Kidney (tissue), 14 donors: Measurements from ENCODE around the gene CRNN. TPM values are rescaled to one million over a fixed set of nuclear protein-coding genes. Genes with fewer than 3 reads are reported as not detected.

Experiments used
- DNase-seq, 5 donors: peaks; one replicate each; pipeline ENCODE4 v3.0.0-alpha.2; 2013 to 2020
- FAIRE-seq: peaks from 2 replicates; lab custom pipeline; 2012; peaks lifted over from hg19 to GRCh38; lab: Jason Lieb, UNC
- H3K27ac ChIP-seq, 2 donors: one replicate each; pipeline ENCODE4 v1.7.0; 2013; ENCODE audit warnings: low read depth in 2 of 2, low read length in 2 of 2, inconsistent platforms in 1 of 2
- H3K27me3 ChIP-seq: one replicate; pipeline ENCODE4 v1.7.1; 2013; ENCODE audit warnings: low read length, inconsistent platforms; ENCODE audit not compliant: control insufficient read depth, insufficient read depth
- H3K36me3 ChIP-seq, 3 donors: one replicate each; pipeline versions ENCODE4 v1.7.0 to v1.7.1; 2013; ENCODE audit warnings: low read length in 3 of 3, control low read depth in 1 of 3, inconsistent platforms in 1 of 3; ENCODE audit not compliant: insufficient read depth in 3 of 3, control insufficient read depth in 2 of 3
- H3K4me1 ChIP-seq, 3 donors: one replicate each; pipeline versions ENCODE4 v1.7.0 to v1.7.1; 2013; ENCODE audit warnings: low read length in 3 of 3, inconsistent platforms in 1 of 3, low read depth in 1 of 3; ENCODE audit not compliant: control insufficient read depth in 2 of 3, insufficient read depth in 2 of 3
- H3K4me3 ChIP-seq, 3 donors: one replicate each; pipeline versions ENCODE4 v1.7.0 to v1.8.1; 2013; ENCODE audit warnings: low read length in 3 of 3, control low read depth in 1 of 3, inconsistent platforms in 1 of 3
- H3K9ac ChIP-seq, 3 donors: one replicate each; pipeline versions ENCODE4 v1.7.0 to v1.7.1; 2013; ENCODE audit warnings: low read length in 3 of 3, control low read depth in 1 of 3, inconsistent platforms in 1 of 3
- H3K9me3 ChIP-seq, 3 donors: one replicate each; pipeline versions ENCODE4 v1.7.0 to v1.7.1; 2013; ENCODE audit warnings: low read length in 3 of 3, control low read depth in 1 of 3, inconsistent platforms in 1 of 3; ENCODE audit not compliant: control insufficient read depth in 2 of 3, insufficient read depth in 1 of 3
- CTCF ChIP-seq: IDR thresholded peaks from 3 replicates; pipeline ENCODE4 v1.5.1; 2012; ENCODE audit warnings: mild to moderate bottlenecking, moderate library complexity, borderline replicate concordance; ENCODE audit not compliant: insufficient read depth; ENCODE audit errors: extremely low read depth
- intact Hi-C: fragments of 100-400 bp; cut with DNase I; formaldehyde crosslinking; loops from one replicate; pipeline ENCODE4 v1.11.1; 2022
- polyA plus RNA-seq: library from polyadenylated mRNA; stranded (reverse); fragments of 350-450 nt; fragmentation: Illumina TruSeq; extraction: RNeasy Lipid Tissue Mini Kit (QIAGEN cat#74804); gene quantifications from one replicate; pipeline ENCODE4 v1.2.3, GENCODE V29; 2014; ENCODE audit warnings: low read depth, low replicate concordance; ENCODE audit not compliant: insufficient read depth
- total RNA-seq: library from RNA; stranded (reverse); fragmentation: NEBNext Ultra II Directional; extraction: Animal tissue kit (Norgen Biotek cat#: 25700); gene quantifications from one replicate; pipeline ENCODE4 v1.2.1, GENCODE V29; 2021
- donor health status: control.
- donor health status: control.
- donor health status: control.
- donor health status: control.
- donor health status: control.
- donor health status: DM: yes; HTN: yes; CAD: no.
- donor health status: Normal renal cell carcinoma (clear cell type).

The CRNN gene
- total and polyA plus RNA-seq, 2 donors from 2014 or later, result not detected

- Histone ChIP-seq H3K36me3 (no peaks in the 10 kb centered on the region), H3K4me3 (no peak overlapping the region), H3K27me3 (no peaks in the 10 kb centered on the region), H3K9ac (no peak overlapping the region), H3K9me3 (no peaks in the 10 kb centered on the region), H3K27ac (no peak overlapping the region), H3K4me1 (no peaks in the 10 kb centered on the region)
- intact Hi-C loops, result no loop called here
- no peak for FAIRE-seq
- no peak for TF ChIP-seq CTCF
- DNase-seq, result no peak
These were observed 43.5 kb upstream of the CRNN start for GRCh38 chr1:152457561-152457960.

- no peak for TF ChIP-seq CTCF
- Histone ChIP-seq H3K9me3 (no peaks in the 10 kb centered on the region), H3K27me3 (no peaks in the 10 kb centered on the region), H3K4me3 (no peak overlapping the region), H3K4me1 (no peaks in the 10 kb centered on the region), H3K9ac (no peak overlapping the region), H3K36me3 (no peaks in the 10 kb centered on the region), H3K27ac (no peak overlapping the region)
- DNase-seq, result no peak
- no peak for FAIRE-seq
- intact Hi-C loops, result no loop called here
These were observed 43.0 kb upstream of the CRNN start for GRCh38 chr1:152457071-152457470.

- DNase-seq (no peak), FAIRE-seq (no peak)
- H3K27me3 ChIP-seq, result no peaks in the 10 kb centered on the region
- H3K4me3 ChIP-seq, result no peak overlapping the region
- H3K4me1 ChIP-seq, result no peaks in the 10 kb centered on the region
- intact Hi-C loops, result no loop called here
- no peak overlapping the region for H3K9ac ChIP-seq
- no peak overlapping the region for H3K27ac ChIP-seq
- no peaks in the 10 kb centered on the region for H3K9me3 ChIP-seq
- no peaks in the 10 kb centered on the region for H3K36me3 ChIP-seq
- TF ChIP-seq CTCF, result peak; percentile 26
These were observed 37.2 kb upstream of the CRNN start for GRCh38 chr1:152451254-152451653.

GRCh38 chr1:152449661-152450060, 35.6 kb upstream of the CRNN start:
- H3K9ac ChIP-seq, result no peak overlapping the region
- no peak overlapping the region for H3K27ac ChIP-seq
- intact Hi-C loops, result no loop called here
- no peaks in the 10 kb centered on the region for H3K27me3 ChIP-seq
- H3K9me3 ChIP-seq, result no peaks in the 10 kb centered on the region
- H3K4me1 ChIP-seq, result no peaks in the 10 kb centered on the region
- no peak for DNase-seq
- no peak for FAIRE-seq
- no peak for TF ChIP-seq CTCF
- no peak overlapping the region for H3K4me3 ChIP-seq
- no peaks in the 10 kb centered on the region for H3K36me3 ChIP-seq
